SK-N-SH (cell line): ENCODE results near the gene SNTG2. TPM values are rescaled to one million over a fixed set of nuclear protein-coding genes. Genes with fewer than 3 reads are reported as not detected.

Source experiments
- CTCF ChIA-PET: fragments of 300-600, 350-600 bp; formaldehyde crosslinking; extraction: SDS; loops from one replicate; lab custom pipeline; 2021; lab: Yijun Ruan, JAX
- POLR2A ChIA-PET: fragments of 350-600 bp; sonication (Branson Sonifier 250); formaldehyde crosslinking; extraction: SDS; loops from one replicate; lab custom pipeline; 2020; ENCODE audit warnings: antibody characterized with exemption, inconsistent platforms; lab: Yijun Ruan, JAX
- DNase-seq: peaks from one replicate; pipeline ENCODE4 v3.0.0; 2012
- H2AFZ ChIP-seq: fragments of 200-600 bp; sonication (generic); 2 replicates; pipeline ENCODE4 v1.8.1; 2016; ENCODE audit warnings: antibody characterized with exemption, mild to moderate bottlenecking, low read depth
- H3F3A ChIP-seq: fragments of 200-600 bp; sonication (generic); replicated peaks from 2 replicates; pipeline ENCODE3; 2016; ENCODE audit warnings: antibody characterized with exemption, mild to moderate bottlenecking; ENCODE audit not compliant: insufficient read depth
- H3K27ac ChIP-seq, 2 experiments: fragments of 200-500 bp in 1 of 2; fragments of 200-600 bp in 1 of 2; sonication (Bioruptor generic) in 1 of 2; sonication (generic), shearing (Covaris generic) in 1 of 2; 2 replicates each; pipeline versions ENCODE4 v1.5.1 to v1.6.1; 2014 to 2016; ENCODE audit warnings: low read depth in 2 of 2, inconsistent platforms in 1 of 2, low read length in 1 of 2, mild to moderate bottlenecking in 1 of 2, mixed read lengths in 1 of 2
- H3K27me3 ChIP-seq: fragments of 200-600 bp; sonication (generic), shearing (Covaris generic); 2 replicates; pipeline ENCODE4 v1.6.1; 2016; ENCODE audit warnings: mixed run types; ENCODE audit not compliant: insufficient read depth
- H3K36me3 ChIP-seq, 2 experiments: fragments of 200-500 bp in 1 of 2; fragments of 200-600 bp in 1 of 2; sonication (Bioruptor generic) in 1 of 2; sonication (generic) in 1 of 2; replicated peaks in 1 of 2; 2 replicates each; pipeline versions ENCODE3 to v1.5.1; 2014 to 2016; ENCODE audit warnings: low read length in 1 of 2, mild to moderate bottlenecking in 1 of 2; ENCODE audit not compliant: insufficient read depth in 2 of 2, control insufficient read depth in 1 of 2
- H3K4me1 ChIP-seq, 2 experiments: fragments of 200-500 bp in 1 of 2; fragments of 200-600 bp in 1 of 2; sonication (Bioruptor generic) in 1 of 2; sonication (generic), shearing (Covaris generic) in 1 of 2; 2 replicates each; pipeline versions ENCODE4 v1.5.1 to v1.6.1; 2014 to 2016; ENCODE audit warnings: low read depth in 1 of 2, low read length in 1 of 2, mixed run types in 1 of 2; ENCODE audit not compliant: insufficient read depth in 2 of 2, control insufficient read depth in 1 of 2
- H3K4me2 ChIP-seq: fragments of 200-600 bp; sonication (generic), shearing (Covaris generic); 2 replicates; pipeline ENCODE4 v1.6.1; 2017; ENCODE audit warnings: mixed run types
- H3K4me3 ChIP-seq, 2 experiments: fragments of 200-500 bp in 1 of 2; fragments of 200-600 bp in 1 of 2; sonication (Bioruptor generic) in 1 of 2; sonication (generic), shearing (Covaris generic) in 1 of 2; 2 replicates each; pipeline versions ENCODE4 v1.5.1 to v1.8.1; 2014 to 2016; ENCODE audit warnings: low read depth in 2 of 2, inconsistent platforms in 1 of 2, low read length in 1 of 2, mild to moderate bottlenecking in 1 of 2, mixed read lengths in 1 of 2, moderate library complexity in 1 of 2
- H3K79me2 ChIP-seq: fragments of 200-600 bp; sonication (generic); 2 replicates; pipeline ENCODE4 v1.8.1; 2017; ENCODE audit warnings: mild to moderate bottlenecking; ENCODE audit not compliant: insufficient read depth
- H3K9ac ChIP-seq: fragments of 200-600 bp; sonication (generic); 2 replicates; pipeline ENCODE4 v1.6.1; 2017; ENCODE audit warnings: mixed run types
- H3K9me2 ChIP-seq: fragments of 200-600 bp; sonication (generic); 2 replicates; pipeline ENCODE4 v1.6.1; 2017; ENCODE audit warnings: mixed run types
- H3K9me3 ChIP-seq: fragments of 200-600 bp; sonication (generic); 2 replicates; pipeline ENCODE4 v1.6.1; 2017; ENCODE audit warnings: mixed run types, mild to moderate bottlenecking, moderate library complexity
- H4K20me1 ChIP-seq: fragments of 200-600 bp; sonication (generic); 2 replicates; pipeline ENCODE4 v1.6.1; 2017; ENCODE audit warnings: mild to moderate bottlenecking, mixed run types; ENCODE audit not compliant: insufficient read depth
- CHD2 ChIP-seq: fragments of 150-350 bp; IDR thresholded peaks from 2 replicates; pipeline ENCODE4 v1.6.1; 2018; ENCODE audit warnings: low read length; ENCODE audit not compliant: partially characterized antibody
- EZH2phosphoT487 ChIP-seq: fragments of 200-600 bp; sonication (generic); IDR thresholded peaks from 2 replicates; pipeline ENCODE4 v1.6.1; 2017; ENCODE audit warnings: low read depth, mixed run types, mild to moderate bottlenecking, antibody characterized with exemption, moderate library complexity, borderline replicate concordance
- FOXM1 ChIP-seq: IDR thresholded peaks from 2 replicates; pipeline ENCODE4 v1.4.0; 2012; ENCODE audit warnings: low read depth, mild to moderate bottlenecking
- GABPA ChIP-seq: IDR thresholded peaks from 2 replicates; pipeline ENCODE4 v1.4.0; 2012; ENCODE audit warnings: low read depth, mild to moderate bottlenecking
- GATA2 ChIP-seq: sonication (generic); formaldehyde crosslinking; IDR thresholded peaks from 2 replicates; pipeline ENCODE4 v1.5.0; 2020; ENCODE audit warnings: mild to moderate bottlenecking, missing genetic modification reagents
- MEF2A ChIP-seq: IDR thresholded peaks from 2 replicates; pipeline ENCODE4 v1.4.0; 2012; ENCODE audit warnings: low read depth, borderline replicate concordance
- MXI1 ChIP-seq: IDR thresholded peaks from 2 replicates; pipeline ENCODE4 v1.6.1; 2012; ENCODE audit warnings: mild to moderate bottlenecking, low read depth, low read length, improper control_type of control experiment
- POLR2AphosphoS5 ChIP-seq: IDR thresholded peaks from 2 replicates; pipeline ENCODE4 v1.6.1; 2012; ENCODE audit warnings: low read depth, low read length
- SIN3A ChIP-seq: IDR thresholded peaks from 2 replicates; pipeline ENCODE4 v1.6.1; 2012; ENCODE audit warnings: low read depth, mild to moderate bottlenecking, low read length, moderate library complexity, borderline replicate concordance
- YY1 ChIP-seq: IDR thresholded peaks from 2 replicates; pipeline ENCODE4 v1.4.0; 2012; ENCODE audit warnings: low read depth, mild to moderate bottlenecking
- WGBS: methylation state at CpG from one replicate; pipeline ENCODE4 v1.1.6; 2017; ENCODE audit warnings: low lambda C conversion rate; 5-methylcytosine and 5-hydroxymethylcytosine counted together
- polyA plus RNA-seq, 3 experiments: library from polyadenylated mRNA; depleted of rRNA; stranded (reverse); fragments of >200 nt; gene quantifications; 2 replicates each; pipeline ENCODE4 v1.2.3, GENCODE V29; 2012
- TF ChIP-seq, protein P1 (sequence below): IDR thresholded peaks from 2 replicates; pipeline ENCODE4; 2012
- TF ChIP-seq, protein P2 (sequence below): IDR thresholded peaks from 2 replicates; pipeline ENCODE4 v1.4.0; 2012; ENCODE audit warnings: low read depth
- TF ChIP-seq, protein P3 (sequence below): fragments of 150-350 bp; IDR thresholded peaks from 2 replicates; pipeline ENCODE4 v1.6.1; 2017; ENCODE audit warnings: antibody characterized with exemption, low read length, low read depth, borderline replicate concordance
- TF ChIP-seq, protein P4 (sequence below): IDR thresholded peaks from 2 replicates; pipeline ENCODE4 v1.4.0; 2012; ENCODE audit warnings: low read depth, borderline replicate concordance
- TF ChIP-seq, protein P5 (sequence below): fragments of 150-350 bp; IDR thresholded peaks from 2 replicates; pipeline ENCODE4 v1.6.1; 2016; ENCODE audit warnings: mild to moderate bottlenecking, low read depth, low read length
- TF ChIP-seq, protein P6 (sequence below): IDR thresholded peaks from 2 replicates; pipeline ENCODE4 v1.6.1; 2012; ENCODE audit warnings: mild to moderate bottlenecking, low read depth, low read length, moderate library complexity

SNTG2 gene
- polyA plus RNA-seq, 1 of the 3 experiments (the other 2 are of a cell fraction), result not detected

DNA sequence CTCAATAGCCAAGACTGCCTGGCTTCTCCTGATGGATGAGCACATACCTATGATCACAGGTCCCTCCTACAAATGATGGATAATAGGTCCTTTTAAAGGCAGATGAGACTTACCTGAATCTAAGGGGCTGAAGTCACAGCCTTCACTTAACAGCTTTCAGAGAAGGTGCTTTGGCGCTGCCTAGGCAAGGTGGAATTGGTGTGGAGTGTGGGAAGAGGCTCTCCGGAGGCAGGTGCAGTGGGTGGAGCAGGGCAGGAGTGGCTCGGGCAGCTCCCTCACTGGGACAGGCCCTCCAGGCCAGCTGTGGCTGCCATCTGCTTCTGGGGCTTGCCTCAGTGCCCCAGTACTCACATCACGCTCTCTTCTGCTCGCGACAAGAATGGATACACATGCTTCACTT, 363.6 kb downstream of the SNTG2 start (continued):
- TF ChIP-seq, protein P1, sequence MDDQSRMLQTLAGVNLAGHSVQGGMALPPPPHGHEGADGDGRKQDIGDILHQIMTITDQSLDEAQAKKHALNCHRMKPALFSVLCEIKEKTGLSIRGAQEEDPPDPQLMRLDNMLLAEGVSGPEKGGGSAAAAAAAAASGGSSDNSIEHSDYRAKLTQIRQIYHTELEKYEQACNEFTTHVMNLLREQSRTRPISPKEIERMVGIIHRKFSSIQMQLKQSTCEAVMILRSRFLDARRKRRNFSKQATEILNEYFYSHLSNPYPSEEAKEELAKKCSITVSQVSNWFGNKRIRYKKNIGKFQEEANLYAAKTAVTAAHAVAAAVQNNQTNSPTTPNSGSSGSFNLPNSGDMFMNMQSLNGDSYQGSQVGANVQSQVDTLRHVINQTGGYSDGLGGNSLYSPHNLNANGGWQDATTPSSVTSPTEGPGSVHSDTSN, result no peak
- TF ChIP-seq EZH2phosphoT487 (no peak), SIN3A (no peak), YY1 (no peak), GATA2 (CRISPR knock-in tag) (no peak), MXI1 (no peak)

DNA sequence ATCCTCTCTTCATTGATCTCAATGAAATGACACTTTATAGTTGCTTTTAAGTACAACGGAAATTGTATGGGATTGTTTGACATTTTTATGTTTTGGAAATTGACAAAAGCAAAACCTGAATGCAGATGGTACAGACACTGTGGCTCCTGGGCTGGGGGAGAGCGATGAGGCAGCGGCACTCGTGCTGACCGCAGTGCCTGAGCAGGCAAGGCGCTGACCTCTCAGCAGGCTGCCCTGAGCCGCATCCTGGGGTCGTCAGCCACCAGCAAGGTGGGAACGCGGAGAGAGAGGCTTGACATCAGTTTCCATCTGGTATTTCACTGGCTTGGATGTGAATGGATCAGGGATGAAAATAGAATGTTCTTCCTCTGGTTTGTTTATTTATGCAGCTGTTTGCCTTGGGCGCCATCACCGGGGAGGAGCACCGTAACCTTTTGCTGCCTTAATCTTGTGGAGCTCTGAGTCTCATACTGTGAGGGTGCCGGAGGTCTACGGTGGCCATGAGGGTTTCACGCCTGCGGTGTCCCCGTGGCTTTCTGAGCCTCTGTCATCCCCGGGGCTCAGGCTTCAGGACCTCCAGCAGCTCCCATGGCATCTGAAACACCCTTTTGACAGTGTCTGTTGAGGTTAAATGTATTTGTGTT, 367.8 kb downstream of the SNTG2 start:
- Histone ChIP-seq H3K79me2 (no peaks in the 10 kb centered on the region), H4K20me1 (no peaks in the 10 kb centered on the region), H3K36me3 (no peaks in the 10 kb centered on the region), H3F3A (no peaks in the 10 kb centered on the region), H3K4me3 (no peak overlapping the region), H2AFZ (no peak overlapping the region), H3K9me3 (0 out of 2 replicates have a peak, but pooled peaks cover 5% of the 10 kb centered on the region), H3K9me2 (no peaks in the 10 kb centered on the region), H3K4me2 (no peak overlapping the region), H3K9ac (no peak overlapping the region), H3K4me1 (no peaks in the 10 kb centered on the region; a peak in 1 of 4 replicates), H3K27ac (no peak overlapping the region), H3K27me3 (no peaks in the 10 kb centered on the region)
- CTCF ChIA-PET, result interaction anchor here (1.8 kb wide), 1 partner anchor 10 kb away, joined by 6 read pairs; no protein-coding TSS in a partner anchor
- no peak for TF ChIP-seq SIN3A
- TF ChIP-seq, protein P2, sequence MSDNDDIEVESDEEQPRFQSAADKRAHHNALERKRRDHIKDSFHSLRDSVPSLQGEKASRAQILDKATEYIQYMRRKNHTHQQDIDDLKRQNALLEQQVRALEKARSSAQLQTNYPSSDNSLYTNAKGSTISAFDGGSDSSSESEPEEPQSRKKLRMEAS, result no peak
- TF ChIP-seq, protein P3, sequence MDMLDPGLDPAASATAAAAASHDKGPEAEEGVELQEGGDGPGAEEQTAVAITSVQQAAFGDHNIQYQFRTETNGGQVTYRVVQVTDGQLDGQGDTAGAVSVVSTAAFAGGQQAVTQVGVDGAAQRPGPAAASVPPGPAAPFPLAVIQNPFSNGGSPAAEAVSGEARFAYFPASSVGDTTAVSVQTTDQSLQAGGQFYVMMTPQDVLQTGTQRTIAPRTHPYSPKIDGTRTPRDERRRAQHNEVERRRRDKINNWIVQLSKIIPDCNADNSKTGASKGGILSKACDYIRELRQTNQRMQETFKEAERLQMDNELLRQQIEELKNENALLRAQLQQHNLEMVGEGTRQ, result no peak
- TF ChIP-seq EZH2phosphoT487, result no peak
- TF ChIP-seq MEF2A, result no peak
- TF ChIP-seq GABPA, result no peak
- TF ChIP-seq FOXM1, result no peak
- no peak for TF ChIP-seq CHD2
- TF ChIP-seq, protein P4, sequence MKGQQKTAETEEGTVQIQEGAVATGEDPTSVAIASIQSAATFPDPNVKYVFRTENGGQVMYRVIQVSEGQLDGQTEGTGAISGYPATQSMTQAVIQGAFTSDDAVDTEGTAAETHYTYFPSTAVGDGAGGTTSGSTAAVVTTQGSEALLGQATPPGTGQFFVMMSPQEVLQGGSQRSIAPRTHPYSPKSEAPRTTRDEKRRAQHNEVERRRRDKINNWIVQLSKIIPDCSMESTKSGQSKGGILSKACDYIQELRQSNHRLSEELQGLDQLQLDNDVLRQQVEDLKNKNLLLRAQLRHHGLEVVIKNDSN, result no peak
- TF ChIP-seq, protein P5, sequence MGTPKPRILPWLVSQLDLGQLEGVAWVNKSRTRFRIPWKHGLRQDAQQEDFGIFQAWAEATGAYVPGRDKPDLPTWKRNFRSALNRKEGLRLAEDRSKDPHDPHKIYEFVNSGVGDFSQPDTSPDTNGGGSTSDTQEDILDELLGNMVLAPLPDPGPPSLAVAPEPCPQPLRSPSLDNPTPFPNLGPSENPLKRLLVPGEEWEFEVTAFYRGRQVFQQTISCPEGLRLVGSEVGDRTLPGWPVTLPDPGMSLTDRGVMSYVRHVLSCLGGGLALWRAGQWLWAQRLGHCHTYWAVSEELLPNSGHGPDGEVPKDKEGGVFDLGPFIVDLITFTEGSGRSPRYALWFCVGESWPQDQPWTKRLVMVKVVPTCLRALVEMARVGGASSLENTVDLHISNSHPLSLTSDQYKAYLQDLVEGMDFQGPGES, result no peak
- TF ChIP-seq POLR2AphosphoS5, result no peak
- TF ChIP-seq, protein P6, sequence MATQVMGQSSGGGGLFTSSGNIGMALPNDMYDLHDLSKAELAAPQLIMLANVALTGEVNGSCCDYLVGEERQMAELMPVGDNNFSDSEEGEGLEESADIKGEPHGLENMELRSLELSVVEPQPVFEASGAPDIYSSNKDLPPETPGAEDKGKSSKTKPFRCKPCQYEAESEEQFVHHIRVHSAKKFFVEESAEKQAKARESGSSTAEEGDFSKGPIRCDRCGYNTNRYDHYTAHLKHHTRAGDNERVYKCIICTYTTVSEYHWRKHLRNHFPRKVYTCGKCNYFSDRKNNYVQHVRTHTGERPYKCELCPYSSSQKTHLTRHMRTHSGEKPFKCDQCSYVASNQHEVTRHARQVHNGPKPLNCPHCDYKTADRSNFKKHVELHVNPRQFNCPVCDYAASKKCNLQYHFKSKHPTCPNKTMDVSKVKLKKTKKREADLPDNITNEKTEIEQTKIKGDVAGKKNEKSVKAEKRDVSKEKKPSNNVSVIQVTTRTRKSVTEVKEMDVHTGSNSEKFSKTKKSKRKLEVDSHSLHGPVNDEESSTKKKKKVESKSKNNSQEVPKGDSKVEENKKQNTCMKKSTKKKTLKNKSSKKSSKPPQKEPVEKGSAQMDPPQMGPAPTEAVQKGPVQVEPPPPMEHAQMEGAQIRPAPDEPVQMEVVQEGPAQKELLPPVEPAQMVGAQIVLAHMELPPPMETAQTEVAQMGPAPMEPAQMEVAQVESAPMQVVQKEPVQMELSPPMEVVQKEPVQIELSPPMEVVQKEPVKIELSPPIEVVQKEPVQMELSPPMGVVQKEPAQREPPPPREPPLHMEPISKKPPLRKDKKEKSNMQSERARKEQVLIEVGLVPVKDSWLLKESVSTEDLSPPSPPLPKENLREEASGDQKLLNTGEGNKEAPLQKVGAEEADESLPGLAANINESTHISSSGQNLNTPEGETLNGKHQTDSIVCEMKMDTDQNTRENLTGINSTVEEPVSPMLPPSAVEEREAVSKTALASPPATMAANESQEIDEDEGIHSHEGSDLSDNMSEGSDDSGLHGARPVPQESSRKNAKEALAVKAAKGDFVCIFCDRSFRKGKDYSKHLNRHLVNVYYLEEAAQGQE, result no peak
- POLR2A ChIA-PET, result no interaction called here
- DNase-seq, result no peak
- 38% methylated on average over 18 of the region's 19 CpGs for WGBS
